Lower leg skin (tissue), 3 donors: ENCODE results near the gene GLE1.

ENCODE experiments used
- CTCF ChIP-seq, 3 donors: fragments of 450-650 bp; IDR thresholded peaks; one replicate each; pipeline ENCODE4 v1.5.1; 2016; ENCODE audit warnings: antibody characterized with exemption in 3 of 3, mild to moderate bottlenecking in 3 of 3, moderate library complexity in 2 of 3
- POLR2A ChIP-seq, 2 donors: fragments of 450-650 bp; IDR thresholded peaks; one replicate each; pipeline ENCODE4 v1.6.1; 2016 to 2017; ENCODE audit warnings: antibody characterized with exemption in 2 of 2, mild to moderate bottlenecking in 1 of 2, moderate library complexity in 1 of 2

- no peak for TF ChIP-seq CTCF (IDR thresholded peaks at IDR 0.05)
- no peak for TF ChIP-seq POLR2A (IDR thresholded peaks at IDR 0.05)
These were observed 4.6 kb upstream of the GLE1 start for GRCh38 chr9:128499920-128500319.
